ENCODE results near the gene NIFK.

Gene NIFK

DNA sequence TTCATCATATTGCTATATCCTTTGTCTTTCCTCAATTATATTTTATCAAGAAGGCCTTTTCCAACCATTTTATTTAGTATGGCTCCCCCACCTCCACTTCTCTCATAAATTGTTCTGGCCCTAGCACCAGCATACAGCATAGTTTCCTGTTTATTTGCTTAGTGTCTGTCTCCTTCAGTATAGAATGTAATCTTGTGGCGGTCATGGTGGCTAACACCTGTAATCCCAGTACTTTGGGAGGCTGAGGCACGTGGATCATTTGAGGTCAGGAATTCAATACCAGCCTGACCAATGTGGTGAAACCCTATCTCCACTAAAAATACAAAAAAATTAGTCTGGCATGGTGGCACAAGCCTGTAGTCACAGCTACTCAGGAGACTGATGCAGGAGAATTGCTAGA, 47.9 kb downstream of the NIFK start:
- H3K27ac ChIP-seq = no peak overlapping the region
- no peaks in the 10 kb centered on the region for H3K9me3 ChIP-seq
- no peaks in the 10 kb centered on the region for H3K27me3 ChIP-seq

DNA sequence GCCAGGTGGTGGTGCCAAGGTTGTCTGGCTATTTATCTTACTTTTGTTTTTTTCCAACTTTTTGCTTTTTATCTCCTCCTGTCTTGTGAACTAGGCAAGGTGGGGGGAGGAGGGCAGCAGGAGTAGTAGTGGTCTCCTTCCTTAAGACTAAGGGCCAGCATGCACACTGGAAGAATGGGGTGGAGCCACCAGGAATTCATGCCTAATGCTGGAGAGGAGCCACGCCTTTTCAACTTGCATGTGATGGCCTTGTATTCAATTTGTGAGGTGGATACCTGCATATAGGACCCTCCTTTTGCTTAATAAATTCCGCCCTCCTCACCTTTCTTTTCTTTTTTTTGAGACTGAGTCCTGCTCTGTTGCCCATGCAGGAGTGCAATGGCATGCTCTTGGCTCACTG, 49.8 kb downstream of the NIFK start:
- Histone ChIP-seq H3K9me3 (peaks cover 12% of the 10 kb centered on the region), H3K4me3 (ENCODE audit: low read depth in 1 of 2, low read length in 1 of 2) (no peak overlapping the region), H3K4me1 (ENCODE audit: control insufficient read depth in 1 of 2, insufficient read depth in 1 of 2, low read depth in 1 of 2, low read length in 1 of 2) (no peaks in the 10 kb centered on the region), H3K36me3 (no peaks in the 10 kb centered on the region), H3K27ac (no peak overlapping the region), H3K27me3 (no peaks in the 10 kb centered on the region)
- TF ChIP-seq, protein P1, sequence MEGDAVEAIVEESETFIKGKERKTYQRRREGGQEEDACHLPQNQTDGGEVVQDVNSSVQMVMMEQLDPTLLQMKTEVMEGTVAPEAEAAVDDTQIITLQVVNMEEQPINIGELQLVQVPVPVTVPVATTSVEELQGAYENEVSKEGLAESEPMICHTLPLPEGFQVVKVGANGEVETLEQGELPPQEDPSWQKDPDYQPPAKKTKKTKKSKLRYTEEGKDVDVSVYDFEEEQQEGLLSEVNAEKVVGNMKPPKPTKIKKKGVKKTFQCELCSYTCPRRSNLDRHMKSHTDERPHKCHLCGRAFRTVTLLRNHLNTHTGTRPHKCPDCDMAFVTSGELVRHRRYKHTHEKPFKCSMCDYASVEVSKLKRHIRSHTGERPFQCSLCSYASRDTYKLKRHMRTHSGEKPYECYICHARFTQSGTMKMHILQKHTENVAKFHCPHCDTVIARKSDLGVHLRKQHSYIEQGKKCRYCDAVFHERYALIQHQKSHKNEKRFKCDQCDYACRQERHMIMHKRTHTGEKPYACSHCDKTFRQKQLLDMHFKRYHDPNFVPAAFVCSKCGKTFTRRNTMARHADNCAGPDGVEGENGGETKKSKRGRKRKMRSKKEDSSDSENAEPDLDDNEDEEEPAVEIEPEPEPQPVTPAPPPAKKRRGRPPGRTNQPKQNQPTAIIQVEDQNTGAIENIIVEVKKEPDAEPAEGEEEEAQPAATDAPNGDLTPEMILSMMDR (IDR thresholded peaks at IDR 0.05) = no peak

More for the DNA sequence above, 47.9 kb downstream of the NIFK start:
- Histone ChIP-seq H3K36me3 (no peaks in the 10 kb centered on the region), H3K4me1 (ENCODE audit: control insufficient read depth in 1 of 2, insufficient read depth in 1 of 2, low read depth in 1 of 2, low read length in 1 of 2) (no peaks in the 10 kb centered on the region), H3K4me3 (ENCODE audit: low read depth in 1 of 2, low read length in 1 of 2) (no peak overlapping the region)
- TF ChIP-seq, protein P1 (IDR thresholded peaks at IDR 0.05) = no peak

DNA sequence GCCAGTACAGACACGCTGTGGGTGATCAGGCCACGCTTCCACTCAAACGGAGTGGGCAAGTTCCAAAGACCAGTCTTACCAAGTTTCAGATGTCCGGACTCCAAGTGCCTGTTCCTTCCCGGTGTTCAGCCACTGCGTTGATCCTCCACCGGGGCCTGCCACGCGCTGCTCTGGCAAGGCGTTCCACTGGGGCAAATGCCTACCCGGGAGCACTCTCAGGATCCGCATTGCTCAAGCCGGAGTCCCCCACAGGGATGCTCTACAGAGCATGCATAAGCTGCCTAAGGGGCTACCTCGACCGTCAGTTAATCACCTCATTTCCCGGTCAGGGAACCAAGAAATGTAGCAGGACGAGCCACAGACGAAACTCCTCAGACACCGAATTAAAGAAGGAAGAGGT, 50.5 kb downstream of the NIFK start:
- H3K4me1 ChIP-seq (ENCODE audit: control insufficient read depth in 1 of 2, insufficient read depth in 1 of 2, low read depth in 1 of 2, low read length in 1 of 2) = no peaks in the 10 kb centered on the region
- TF ChIP-seq, protein P1 (IDR thresholded peaks at IDR 0.05) = no peak
- H3K4me3 ChIP-seq (ENCODE audit: low read depth in 1 of 2, low read length in 1 of 2) = no peak overlapping the region
- peaks cover 16% of the 10 kb centered on the region for H3K9me3 ChIP-seq
- no peak overlapping the region for H3K27ac ChIP-seq
- no peaks in the 10 kb centered on the region for H3K27me3 ChIP-seq
- no peaks in the 10 kb centered on the region for H3K36me3 ChIP-seq

DNA sequence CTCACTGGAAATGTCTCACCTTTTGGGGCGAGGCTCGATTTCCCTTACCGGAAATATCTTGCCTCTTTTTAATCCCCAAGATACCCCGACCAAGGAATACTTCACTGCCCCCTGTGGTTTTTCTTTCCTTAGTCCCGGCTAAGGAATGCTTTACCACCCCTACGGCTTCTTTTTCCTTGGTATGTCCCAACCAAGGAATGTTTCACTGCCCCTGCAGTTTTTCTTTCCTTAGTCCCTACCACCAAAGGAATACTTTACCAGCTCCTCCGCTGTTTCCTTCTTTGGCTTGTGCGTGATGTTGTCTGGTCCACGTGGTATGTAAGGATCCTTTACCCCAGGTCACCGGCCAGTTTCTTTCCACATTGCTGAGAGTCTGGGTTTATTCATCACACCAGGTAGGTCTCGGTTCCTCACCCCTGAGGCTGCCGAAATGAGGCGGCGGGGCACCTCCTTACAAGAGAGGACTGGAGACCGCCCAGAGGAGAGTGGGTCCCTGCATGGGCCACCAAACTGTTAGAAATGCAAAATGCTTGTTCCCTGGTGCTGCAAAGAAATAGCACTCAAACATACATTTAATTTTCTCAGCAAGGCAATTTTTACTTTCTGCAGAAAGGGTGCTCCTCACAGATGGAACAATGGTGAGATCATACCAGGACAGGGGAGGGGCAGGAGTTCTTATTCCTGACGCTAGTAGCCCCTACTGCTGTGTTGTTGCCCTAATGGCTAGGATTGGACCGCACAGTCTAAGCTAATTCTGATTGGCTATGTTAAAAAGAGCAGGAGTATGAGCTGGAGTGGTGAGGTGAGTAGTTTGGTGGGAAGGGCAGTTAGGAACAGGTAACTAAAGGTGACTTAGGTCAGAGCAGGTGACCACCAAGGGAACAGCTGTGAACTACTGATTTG, 54.0 kb downstream of the NIFK start:
- Histone ChIP-seq H3K27me3 (no peaks in the 10 kb centered on the region), H3K4me1 (ENCODE audit: control insufficient read depth in 1 of 2, insufficient read depth in 1 of 2, low read depth in 1 of 2, low read length in 1 of 2) (no peaks in the 10 kb centered on the region), H3K4me3 (ENCODE audit: low read depth in 1 of 2, low read length in 1 of 2) (no peak overlapping the region), H3K36me3 (no peaks in the 10 kb centered on the region), H3K9me3 (peaks cover 18% of the 10 kb centered on the region), H3K27ac (no peak overlapping the region)
- TF ChIP-seq, protein P1 (IDR thresholded peaks at IDR 0.05) = no peak

DNA sequence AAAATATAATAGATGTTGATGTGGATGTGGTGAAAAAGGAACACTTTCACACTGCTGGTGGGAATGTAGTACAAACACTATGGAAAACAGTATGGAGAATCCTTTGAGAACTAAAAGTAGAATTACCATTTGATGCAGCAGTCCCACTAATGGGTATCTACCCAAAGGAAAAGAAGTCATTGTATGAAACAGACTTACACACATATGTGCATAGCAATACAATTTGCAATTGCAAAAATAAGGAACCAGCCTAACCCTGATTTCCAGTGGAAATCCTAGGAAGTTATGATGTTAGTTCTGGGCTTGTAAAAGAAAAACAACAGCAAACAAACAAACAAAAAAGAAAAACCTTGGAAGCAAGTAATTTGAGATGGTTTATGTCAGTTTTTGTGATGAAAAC, 58.8 kb downstream of the NIFK start:
- Histone ChIP-seq H3K36me3 (no peaks in the 10 kb centered on the region), H3K27me3 (no peaks in the 10 kb centered on the region), H3K4me3 (ENCODE audit: low read depth in 1 of 2, low read length in 1 of 2) (no peak overlapping the region), H3K9me3 (peaks cover 15% of the 10 kb centered on the region), H3K27ac (no peak overlapping the region), H3K4me1 (ENCODE audit: control insufficient read depth in 1 of 2, insufficient read depth in 1 of 2, low read depth in 1 of 2, low read length in 1 of 2) (no peaks in the 10 kb centered on the region)
- TF ChIP-seq, protein P1 (IDR thresholded peaks at IDR 0.05) = no peak
